Loucy (cell line): ENCODE measurements around the gene ZNF83.

Experiments used
- H2AFZ ChIP-seq: fragments of 200-600 bp; sonication (generic); 2 replicates; pipeline ENCODE4 v1.6.0; 2016; ENCODE audit warnings: antibody characterized with exemption, mild to moderate bottlenecking, low read length, moderate library complexity
- H3F3A ChIP-seq: fragments of 200-600 bp; 2 replicates; pipeline ENCODE4 v1.6.0; 2016; ENCODE audit warnings: antibody characterized with exemption, low read depth, mild to moderate bottlenecking
- H3K27me3 ChIP-seq: fragments of 200-600 bp; sonication (generic); 2 replicates; pipeline ENCODE4 v1.6.1; 2014; ENCODE audit warnings: low read length, mild to moderate bottlenecking; ENCODE audit not compliant: insufficient read depth, poor library complexity, severe bottlenecking
- H3K36me3 ChIP-seq: fragments of 200-600 bp; sonication (generic); 2 replicates; pipeline ENCODE4 v1.6.1; 2016; ENCODE audit warnings: low read length; ENCODE audit not compliant: insufficient read depth
- H3K4me1 ChIP-seq: fragments of 200-600 bp; sonication (generic); 2 replicates; pipeline ENCODE4 v1.5.1; 2014; ENCODE audit warnings: low read length, mild to moderate bottlenecking; ENCODE audit not compliant: insufficient read depth, poor library complexity, severe bottlenecking
- H3K4me2 ChIP-seq: fragments of 200-600 bp; sonication (generic); 2 replicates; pipeline ENCODE4 v1.6.0; 2014; ENCODE audit warnings: antibody characterized with exemption, low read length, low read depth, mild to moderate bottlenecking; ENCODE audit not compliant: poor library complexity, severe bottlenecking
- H3K4me3 ChIP-seq: fragments of 200-600 bp; sonication (generic); 2 replicates; pipeline ENCODE4 v1.5.1; 2014; ENCODE audit warnings: low read length, mild to moderate bottlenecking, mixed read lengths; ENCODE audit not compliant: poor library complexity, severe bottlenecking
- H3K79me2 ChIP-seq: fragments of 200-600 bp; sonication (generic); 2 replicates; pipeline ENCODE4 v1.6.1; 2014; ENCODE audit warnings: low read length; ENCODE audit not compliant: insufficient read depth
- H3K9ac ChIP-seq: fragments of 200-600 bp; sonication (generic); 2 replicates; pipeline ENCODE4 v1.6.0; 2014; ENCODE audit warnings: mild to moderate bottlenecking, low read depth, low read length, moderate library complexity; ENCODE audit not compliant: poor library complexity, severe bottlenecking
- H3K9me2 ChIP-seq: fragments of 200-600 bp; sonication (generic); replicated peaks from 2 replicates; pipeline ENCODE4 v1.6.1; 2016; ENCODE audit warnings: low read depth, low read length, mixed read lengths
- H3K9me3 ChIP-seq: fragments of 200-600 bp; sonication (generic); 2 replicates; pipeline ENCODE4 v1.6.1; 2014; ENCODE audit warnings: mild to moderate bottlenecking, antibody characterized with exemption, low read length, low read depth; ENCODE audit not compliant: insufficient read depth
- H4K20me1 ChIP-seq: fragments of 200-600 bp; sonication (generic); 2 replicates; pipeline ENCODE4 v1.6.0; 2014; ENCODE audit warnings: antibody characterized with exemption, low read length, mild to moderate bottlenecking; ENCODE audit not compliant: insufficient read depth, poor library complexity, severe bottlenecking
- EZH2phosphoT487 ChIP-seq: fragments of 200-600 bp; IDR thresholded peaks from 2 replicates; pipeline ENCODE4 v1.6.1; 2018; ENCODE audit warnings: antibody characterized with exemption, mild to moderate bottlenecking, moderate library complexity, borderline replicate concordance
- TF ChIP-seq, protein P1 (sequence below): fragments of 200-600 bp; sonication (generic); conservative IDR thresholded peaks from 2 replicates; pipeline ENCODE4 v1.5.1; 2014; ENCODE audit warnings: mild to moderate bottlenecking, antibody characterized with exemption, low read length

Gene ZNF83

DNA sequence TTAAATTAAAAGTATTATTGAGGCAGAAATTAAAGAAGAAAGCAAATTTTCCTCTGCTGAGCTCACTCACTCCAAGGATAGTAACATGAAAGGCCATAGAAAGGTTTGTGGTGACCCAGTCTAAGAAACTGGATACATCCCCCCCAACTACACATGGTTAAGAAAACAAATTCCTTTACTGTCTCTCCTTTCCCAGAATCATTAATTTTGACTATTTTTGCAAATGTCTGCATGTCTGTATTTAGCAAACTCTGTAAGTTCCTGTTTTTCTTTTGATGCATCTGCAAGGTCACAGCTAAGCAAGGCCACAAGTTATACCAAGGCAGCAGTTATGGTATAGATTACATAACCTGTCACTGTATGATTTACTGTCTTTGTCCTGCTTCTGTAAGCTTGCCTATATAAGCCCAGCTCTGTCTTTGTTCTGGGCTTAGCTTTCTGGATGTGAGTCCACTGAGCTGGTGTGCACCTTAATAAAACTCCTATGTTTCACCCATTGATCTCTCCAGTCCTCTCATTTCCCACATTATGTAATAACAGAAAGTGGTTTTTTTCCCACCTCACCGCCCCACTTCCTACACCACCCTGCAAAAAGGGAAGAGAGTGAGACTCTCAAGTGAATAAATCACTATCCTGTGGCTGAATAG is 8.5 kb upstream of the ZNF83 start:
- Histone ChIP-seq H3K9me2 (no peaks in the 10 kb centered on the region), H3K36me3 (peaks cover 16% of the 10 kb centered on the region; the same call in 1 of the 2 replicates), H3F3A (no peaks in the 10 kb centered on the region), H3K27me3 (no peaks in the 10 kb centered on the region), H2AFZ (no peak overlapping the region), H3K9ac (no peak overlapping the region), H3K4me1 (no peaks in the 10 kb centered on the region), H3K9me3 (no peaks in the 10 kb centered on the region), H3K4me3 (no peak overlapping the region), H4K20me1 (no peaks in the 10 kb centered on the region), H3K79me2 (no peaks in the 10 kb centered on the region), H3K4me2 (no peak overlapping the region)
- TF ChIP-seq EZH2phosphoT487 = no peak
- TF ChIP-seq, protein P1, sequence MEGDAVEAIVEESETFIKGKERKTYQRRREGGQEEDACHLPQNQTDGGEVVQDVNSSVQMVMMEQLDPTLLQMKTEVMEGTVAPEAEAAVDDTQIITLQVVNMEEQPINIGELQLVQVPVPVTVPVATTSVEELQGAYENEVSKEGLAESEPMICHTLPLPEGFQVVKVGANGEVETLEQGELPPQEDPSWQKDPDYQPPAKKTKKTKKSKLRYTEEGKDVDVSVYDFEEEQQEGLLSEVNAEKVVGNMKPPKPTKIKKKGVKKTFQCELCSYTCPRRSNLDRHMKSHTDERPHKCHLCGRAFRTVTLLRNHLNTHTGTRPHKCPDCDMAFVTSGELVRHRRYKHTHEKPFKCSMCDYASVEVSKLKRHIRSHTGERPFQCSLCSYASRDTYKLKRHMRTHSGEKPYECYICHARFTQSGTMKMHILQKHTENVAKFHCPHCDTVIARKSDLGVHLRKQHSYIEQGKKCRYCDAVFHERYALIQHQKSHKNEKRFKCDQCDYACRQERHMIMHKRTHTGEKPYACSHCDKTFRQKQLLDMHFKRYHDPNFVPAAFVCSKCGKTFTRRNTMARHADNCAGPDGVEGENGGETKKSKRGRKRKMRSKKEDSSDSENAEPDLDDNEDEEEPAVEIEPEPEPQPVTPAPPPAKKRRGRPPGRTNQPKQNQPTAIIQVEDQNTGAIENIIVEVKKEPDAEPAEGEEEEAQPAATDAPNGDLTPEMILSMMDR = no peak

DNA sequence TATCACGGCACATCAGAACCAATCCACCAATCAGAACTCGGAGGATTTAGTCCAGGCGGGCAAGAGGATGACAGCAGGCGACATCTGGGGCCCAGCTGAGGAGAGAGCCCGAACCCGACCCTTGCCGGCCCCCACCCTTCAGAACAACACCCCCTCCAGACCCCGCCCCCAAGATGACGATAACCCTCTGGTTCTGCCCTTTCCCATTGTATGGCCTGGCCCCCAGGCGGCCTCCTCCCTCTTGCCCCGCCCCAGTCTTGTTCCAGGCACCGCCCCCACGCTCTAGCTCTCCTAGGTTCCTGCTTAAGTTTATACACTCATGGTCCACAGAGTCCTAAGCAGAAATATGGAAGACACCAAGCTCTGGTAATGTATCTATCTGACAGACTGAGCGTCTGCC is 2.8 kb upstream of the ZNF83 start:
- Histone ChIP-seq H3K9me3 (no peaks in the 10 kb centered on the region), H3F3A (no peaks in the 10 kb centered on the region), H3K4me1 (peaks cover 10% of the 10 kb centered on the region), H3K9ac (no peak overlapping the region), H3K4me2 (no peak overlapping the region), H3K27me3 (no peaks in the 10 kb centered on the region), H2AFZ (no peak overlapping the region), H3K79me2 (no peaks in the 10 kb centered on the region; the same call in 1 of the 2 replicates), H4K20me1 (peaks cover 4% of the 10 kb centered on the region), H3K36me3 (no peaks in the 10 kb centered on the region), H3K4me3 (no peak overlapping the region), H3K9me2 (no peaks in the 10 kb centered on the region)
- TF ChIP-seq, protein P1 = no peak
- TF ChIP-seq EZH2phosphoT487 = no peak

DNA sequence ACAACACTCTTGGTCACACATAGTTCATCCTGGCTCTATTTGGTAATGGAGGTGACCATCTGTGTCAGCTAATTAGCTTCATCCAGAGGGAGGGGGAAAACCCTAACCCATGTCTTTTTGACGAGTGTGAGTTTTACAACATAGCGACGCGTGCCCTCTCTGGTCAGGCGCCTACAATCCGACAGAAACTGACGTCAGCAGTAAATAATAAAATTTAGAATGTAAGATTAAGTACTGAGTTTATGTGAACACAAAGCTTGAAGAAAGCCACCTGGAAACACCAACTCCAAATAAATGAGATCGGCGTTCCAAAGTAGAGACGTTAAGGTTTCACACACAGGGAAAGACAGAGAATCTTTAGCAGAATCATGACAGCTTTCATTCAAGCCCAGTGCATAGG is 1.8 kb upstream of the ZNF83 start:
- Histone ChIP-seq H3K36me3 (no peaks in the 10 kb centered on the region), H3K4me3 (no peak overlapping the region), H3K4me1 (peaks cover 10% of the 10 kb centered on the region), H4K20me1 (peaks cover 4% of the 10 kb centered on the region), H3K9me3 (no peaks in the 10 kb centered on the region), H3K9me2 (no peaks in the 10 kb centered on the region), H3K79me2 (no peaks in the 10 kb centered on the region; the same call in 1 of the 2 replicates), H3K4me2 (no peak overlapping the region), H3F3A (no peaks in the 10 kb centered on the region), H3K9ac (no peak overlapping the region), H3K27me3 (no peaks in the 10 kb centered on the region), H2AFZ (no peak overlapping the region)
- TF ChIP-seq, protein P1 = no peak
- TF ChIP-seq EZH2phosphoT487 = no peak
